HG03342 (cell line): ENCODE measurements around the gene TREM1.
"Not testable (repeated sequence)": the region's sequence is repeated elsewhere in the genome, so short reads cannot be mapped to it uniquely, and the experiment has no call there.

ENCODE experiments used
- ATAC-seq: cut with Tn5 transposase; IDR thresholded peaks from one replicate; pipeline ENCODE4 v1.9.1; 2021; ENCODE audit warnings: mild to moderate bottlenecking, moderate library complexity; ENCODE audit not compliant: unreplicated experiment

TREM1 gene

DNA sequence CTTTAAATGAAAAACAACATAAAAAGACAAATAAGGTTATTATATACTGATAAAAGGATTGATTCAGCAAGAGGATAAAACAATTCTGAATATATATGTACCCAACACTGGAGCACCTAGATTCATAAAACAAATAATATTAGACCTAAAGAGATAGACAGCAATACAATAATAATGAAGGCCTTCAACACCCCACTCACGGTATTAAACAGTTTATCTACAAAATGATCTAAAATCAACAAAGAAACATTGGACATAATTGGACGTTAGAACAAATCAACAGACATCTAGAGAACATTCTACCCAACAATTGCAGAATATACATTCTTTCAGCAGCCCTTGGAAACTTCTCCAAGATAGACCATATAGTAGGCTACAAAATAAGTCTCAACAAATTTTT, 24.1 kb downstream of the TREM1 start:
- no peak for ATAC-seq

DNA sequence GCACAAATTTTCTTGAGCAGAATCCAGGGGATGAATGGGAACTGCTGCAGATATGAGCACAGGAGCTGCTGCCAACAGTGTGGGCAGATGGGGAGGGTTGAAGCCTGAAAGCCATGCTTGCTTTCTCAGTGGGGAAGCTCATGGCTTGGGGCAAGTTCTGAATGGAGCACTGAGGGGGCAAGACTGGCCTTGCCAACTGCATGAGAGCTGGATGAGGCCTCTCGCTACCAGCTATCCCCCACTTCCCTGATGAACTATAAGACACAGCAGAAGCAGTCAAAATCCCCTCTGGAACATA, 28.3 kb downstream of the TREM1 start:
- ATAC-seq = no peak

DNA sequence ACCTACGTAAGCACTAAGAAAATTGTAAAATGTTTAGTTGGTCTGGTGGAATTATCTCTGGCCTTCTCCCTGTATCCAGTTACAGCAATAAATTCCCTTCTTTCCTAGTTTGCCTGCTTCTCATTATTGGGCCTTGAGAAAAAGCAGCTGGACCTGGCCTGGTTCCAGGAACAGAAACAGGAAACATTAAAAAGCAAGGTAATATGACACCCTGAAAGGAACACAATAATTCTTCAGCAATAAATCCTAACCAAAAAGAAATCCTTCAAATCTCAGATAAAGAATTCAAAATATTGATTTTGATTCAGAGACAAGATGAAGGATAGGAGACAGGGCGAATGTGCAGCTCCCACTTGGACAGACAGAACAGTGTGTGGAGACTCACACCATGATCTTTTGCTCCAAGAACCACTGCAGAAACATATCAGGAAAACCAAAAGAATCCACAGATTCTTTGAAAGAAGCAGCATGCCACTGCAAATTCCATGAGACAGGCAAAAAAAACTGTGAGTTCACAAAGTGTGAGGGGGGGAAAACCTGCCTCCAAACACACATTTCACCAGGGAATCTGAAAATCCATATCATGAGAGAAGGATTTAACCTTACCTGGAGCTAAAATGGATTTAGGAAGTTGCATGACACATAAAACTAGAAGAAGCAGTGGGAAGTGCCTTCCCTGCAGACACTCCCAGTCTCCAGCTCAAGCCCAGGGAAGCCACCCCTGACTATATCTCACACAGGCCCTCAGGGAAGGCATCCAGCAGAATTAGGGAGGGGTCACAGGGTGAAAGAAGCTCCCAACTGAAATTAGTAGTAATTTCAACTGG, 28.9 kb downstream of the TREM1 start:
- no peak for ATAC-seq

DNA sequence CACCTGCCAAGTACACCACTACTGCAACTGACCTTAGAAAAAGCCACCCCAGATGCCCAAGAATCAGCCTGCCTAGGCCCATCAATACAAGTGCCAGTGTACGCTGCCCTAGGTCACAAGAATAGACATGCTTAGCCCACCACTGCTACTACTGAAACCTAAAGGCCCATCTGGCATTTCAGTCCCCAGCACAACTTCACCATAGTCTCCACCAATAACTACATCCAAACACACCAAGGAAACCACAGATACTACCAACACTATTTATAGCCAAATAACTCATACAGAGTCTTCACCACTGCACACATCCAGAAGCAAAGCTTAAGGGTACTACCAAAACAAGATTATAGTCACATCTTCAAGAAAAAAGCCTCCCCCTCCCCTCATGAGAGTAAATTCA, 30.1 kb downstream of the TREM1 start:
- no peak for ATAC-seq

DNA sequence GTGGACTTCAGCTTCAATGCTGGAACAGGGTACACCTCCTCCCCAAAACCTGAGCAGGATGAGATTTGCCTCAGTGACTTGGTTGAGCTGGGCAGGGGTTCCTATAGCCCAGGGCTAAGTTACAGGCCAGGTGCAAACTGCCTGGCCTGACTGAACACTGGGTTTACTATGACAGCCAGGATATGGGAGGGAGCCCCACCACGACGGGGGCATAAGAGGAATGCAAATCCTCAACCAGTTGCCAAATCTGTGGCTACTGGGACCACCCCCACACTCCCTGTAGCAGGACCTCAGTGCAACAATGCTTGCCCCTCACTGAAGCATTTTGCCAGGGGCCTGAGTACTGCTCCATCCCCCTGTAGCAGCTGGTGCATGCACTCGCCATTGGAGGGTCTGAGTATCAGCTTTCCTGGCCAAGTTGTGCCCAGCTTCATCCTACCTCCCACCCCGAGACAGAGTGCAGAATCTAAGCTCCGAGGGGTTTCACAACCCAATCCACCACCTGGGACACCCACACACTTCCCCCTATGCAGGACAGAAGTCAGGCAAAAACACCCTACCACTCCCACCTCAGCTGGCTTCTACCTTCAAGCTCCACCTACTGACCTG, 30.7 kb downstream of the TREM1 start:
- no peak for ATAC-seq

DNA sequence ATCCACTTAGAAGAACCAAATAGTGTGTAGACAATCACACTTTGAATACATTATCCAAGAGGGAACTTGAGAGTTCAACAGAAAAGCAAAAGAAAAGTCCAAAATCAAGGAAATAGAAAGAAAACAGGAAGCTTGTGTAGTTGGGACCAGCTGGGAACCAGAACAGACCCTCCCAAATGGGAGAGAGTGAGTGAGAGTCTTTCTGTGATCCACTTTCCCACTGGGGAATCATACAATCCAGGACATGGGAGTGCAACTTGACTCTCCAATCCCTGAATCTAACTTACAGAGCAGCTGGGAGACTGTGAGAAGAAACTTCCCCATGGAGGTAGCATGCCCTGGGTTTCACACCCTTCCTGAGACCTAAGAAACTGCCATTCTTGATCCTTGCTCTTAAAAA, 31.4 kb downstream of the TREM1 start:
- ATAC-seq = no peak

DNA sequence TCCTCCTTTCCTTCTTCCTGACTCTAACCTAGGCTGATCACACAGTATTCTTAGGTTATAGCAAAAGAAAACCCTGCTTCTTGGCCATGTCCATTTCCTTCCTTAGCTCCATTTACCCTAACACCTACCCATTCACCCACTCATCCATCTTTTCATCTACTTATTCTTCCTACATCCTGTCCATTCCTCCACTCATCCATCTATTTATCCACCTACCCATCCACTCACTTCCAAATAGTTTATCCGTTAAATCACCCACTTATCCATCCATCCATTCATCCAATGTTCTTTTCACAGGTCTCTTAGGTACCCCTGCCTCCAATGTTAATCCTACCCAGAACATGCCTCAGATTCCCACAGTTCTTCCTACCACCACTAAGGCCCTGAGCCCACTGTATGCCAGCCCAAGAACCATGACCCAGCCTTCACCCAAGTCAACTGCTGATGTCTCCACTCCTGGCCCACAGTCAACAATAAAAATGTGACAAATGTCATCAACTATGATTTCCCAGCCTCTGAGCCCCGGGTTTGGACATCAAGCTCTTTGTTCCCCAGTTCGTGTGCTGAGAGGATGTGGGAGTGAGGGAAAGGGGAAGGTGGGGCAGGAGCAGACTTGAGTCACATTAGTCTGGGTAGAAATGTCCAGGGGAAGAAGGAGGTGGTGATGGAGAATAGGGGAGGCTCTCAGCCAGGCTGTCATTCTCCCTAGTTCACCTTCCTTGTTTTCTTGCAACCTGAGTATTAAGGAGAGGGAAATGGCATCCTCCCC, 33.9 kb downstream of the TREM1 start:
- ATAC-seq = no peak

DNA sequence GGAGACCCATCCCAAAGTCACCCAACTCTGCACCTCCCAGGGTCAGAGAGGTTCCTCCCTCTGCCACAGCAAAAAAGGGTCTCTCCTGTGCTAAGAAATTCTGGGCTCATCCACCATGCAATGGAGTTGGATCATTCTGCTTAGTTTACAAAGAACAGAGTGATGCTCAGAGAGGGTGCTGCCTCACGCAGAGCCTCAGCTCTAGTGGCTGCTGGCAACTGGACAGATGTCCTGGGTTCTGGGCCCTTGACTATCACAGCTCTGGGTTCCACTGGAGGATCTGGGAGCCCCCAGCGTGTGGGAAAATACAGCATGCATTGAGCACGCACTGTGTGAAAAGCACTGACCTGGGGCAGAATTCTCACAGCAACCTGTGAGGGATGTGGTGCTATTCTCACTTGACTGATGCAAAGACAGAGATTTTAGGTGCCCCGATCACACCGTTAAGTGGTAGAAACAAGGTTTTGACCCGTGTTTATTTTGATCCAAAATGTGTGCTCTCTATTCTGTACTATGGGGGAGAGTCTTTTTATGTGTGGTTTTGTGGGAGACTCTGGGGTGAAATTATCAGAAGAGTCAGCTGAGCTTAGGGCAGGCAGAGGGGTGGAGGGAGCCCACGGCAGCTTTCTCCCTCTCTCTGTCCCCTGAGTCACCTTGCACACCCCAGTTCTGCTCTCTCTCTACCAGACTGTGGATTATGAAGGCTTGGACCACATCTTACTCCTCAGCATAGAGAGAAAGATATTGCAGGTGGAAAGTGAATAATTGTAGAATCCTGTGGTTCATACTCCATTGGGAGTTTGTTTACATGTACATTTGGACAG, 38.4 kb downstream of the TREM1 start:
- ATAC-seq = no peak

DNA sequence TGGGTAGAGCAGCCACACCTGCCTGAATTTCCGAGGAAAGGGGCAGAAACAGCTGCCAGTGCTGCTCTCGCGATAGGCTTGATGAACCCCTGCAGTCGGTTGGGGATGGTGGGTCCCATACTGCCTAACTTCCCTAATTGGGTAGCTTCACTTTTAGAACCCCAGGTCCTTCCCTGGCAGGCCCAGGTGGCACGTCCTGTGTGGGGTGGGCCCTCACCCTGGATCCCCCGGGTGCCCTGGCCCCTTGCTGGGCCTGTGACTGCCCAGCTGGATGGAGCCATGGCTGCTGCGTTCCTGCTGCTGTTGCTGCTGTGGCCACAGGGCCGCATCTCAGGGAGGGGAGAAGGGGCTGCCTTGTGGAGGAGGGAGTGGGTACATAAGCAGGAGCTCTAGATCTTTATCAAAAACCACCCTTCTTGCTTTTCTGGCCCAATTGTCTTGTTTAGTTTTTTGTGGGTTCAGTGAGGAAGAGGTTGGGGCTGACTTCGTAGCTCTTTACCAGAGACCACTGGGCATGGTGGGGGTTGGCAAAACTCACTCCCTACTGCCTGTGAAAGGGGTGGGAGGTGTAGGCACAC, 39.1 kb downstream of the TREM1 start:
- no peak for ATAC-seq

DNA sequence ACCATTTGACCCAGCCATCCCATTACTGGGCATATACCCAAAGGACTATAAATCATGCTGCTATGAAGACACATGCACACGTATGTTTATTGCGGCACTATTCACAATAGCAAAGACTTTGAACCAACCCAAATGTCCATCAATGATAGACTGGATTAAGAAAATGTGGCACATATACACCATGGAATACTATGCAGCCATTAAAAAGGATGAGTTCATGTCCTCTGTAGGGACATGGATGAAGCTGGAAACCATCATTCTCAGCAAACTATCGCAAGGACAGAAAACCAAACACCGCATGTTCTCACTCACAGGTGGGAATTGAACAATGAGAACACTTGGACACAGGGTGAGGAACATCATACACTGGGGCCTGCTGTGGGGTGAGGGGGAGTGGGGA, 40.0 kb downstream of the TREM1 start:
- not testable (repeated sequence) for ATAC-seq

DNA sequence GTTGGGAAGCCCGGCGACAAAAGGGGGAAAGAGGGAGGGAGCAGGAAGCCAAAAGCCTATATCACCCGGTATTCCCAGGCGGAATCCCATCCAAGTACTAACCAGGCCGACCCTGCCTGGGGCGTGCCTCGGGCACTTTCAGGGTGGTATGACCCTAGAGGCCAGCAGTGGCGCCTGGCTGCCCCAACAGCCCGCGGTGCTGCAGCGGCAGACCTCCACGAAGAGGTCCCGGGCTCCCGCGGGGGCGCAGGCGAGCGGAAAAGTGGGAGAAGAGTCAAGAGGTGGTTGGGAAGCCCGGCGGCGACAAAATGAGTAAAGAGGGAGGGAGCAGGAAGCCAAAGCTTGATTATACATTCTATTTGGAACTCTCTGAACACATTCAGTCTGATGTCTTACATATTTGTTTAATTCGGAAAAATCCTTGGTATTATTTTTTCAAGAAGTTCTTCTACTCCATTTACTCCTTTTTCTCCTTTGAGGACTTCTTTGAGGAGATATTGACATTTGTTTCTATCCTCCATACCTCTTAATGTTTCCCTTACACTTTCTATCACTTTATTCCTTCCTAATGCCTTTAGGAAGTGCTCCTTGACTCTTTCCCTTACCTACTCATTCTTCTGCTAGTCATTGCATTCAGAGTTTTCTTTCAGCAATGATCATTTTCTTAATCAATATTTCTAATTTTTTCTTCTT, 46.9 kb downstream of the TREM1 start:
- no peak for ATAC-seq

DNA sequence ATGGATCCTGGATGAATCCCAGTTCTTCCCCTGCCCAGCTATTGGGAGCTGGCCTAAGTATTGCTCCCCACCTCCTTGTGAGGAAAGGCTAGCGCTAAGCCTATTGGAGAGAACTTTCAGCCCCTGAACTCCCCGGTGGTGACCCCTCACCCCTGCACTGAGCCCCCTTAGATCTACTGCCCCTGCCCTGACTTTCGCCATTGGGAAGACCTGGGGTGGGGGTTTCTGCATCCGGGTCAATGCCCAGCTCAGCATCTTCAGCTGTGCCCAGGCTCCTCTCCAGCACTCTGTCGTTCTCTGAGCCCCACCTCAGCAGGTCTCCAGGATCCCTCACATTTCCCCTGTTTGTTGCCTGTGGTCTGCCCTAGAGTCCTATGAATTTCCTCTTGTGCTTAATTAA, 49.4 kb downstream of the TREM1 start:
- ATAC-seq = no peak

DNA sequence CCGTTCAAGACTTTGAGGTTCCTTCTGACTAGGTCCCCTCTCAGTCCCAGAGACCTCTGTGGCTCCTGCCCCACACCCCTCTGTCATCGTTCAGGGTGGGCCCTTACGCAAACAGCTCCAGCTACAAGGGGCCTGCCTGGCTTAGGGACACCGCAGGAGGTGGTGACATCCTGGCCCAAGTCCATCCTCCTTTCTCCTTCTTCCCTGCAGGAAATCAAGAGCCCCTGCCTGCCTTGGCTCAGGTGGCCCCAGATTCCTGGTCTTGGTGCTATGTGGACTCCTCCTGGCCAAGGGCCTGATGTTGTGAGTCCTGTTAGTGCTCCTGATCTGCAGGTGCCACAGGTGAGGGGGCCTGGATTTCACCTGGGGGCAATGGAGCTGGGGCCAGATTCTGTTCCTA, 50.2 kb downstream of the TREM1 start:
- no peak for ATAC-seq

DNA sequence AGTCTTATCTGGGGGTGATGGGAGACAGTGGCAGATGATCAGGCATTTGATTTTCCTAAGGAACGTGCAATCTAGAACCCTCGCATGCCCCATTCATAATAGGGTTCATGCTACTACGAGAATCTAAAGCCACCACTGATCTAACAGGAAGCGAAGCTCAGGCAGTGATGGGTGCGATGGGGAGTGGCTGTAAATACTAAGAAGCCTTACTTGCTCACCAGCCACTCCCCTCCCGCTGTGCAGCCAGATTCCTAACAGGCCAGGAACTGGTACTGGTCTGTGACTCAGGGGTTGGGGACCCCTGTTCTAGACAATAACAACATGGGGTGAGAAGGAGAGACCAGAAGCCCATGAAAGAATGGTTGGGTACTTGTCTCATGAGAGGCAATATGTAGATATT, 53.8 kb downstream of the TREM1 start:
- no peak for ATAC-seq

DNA sequence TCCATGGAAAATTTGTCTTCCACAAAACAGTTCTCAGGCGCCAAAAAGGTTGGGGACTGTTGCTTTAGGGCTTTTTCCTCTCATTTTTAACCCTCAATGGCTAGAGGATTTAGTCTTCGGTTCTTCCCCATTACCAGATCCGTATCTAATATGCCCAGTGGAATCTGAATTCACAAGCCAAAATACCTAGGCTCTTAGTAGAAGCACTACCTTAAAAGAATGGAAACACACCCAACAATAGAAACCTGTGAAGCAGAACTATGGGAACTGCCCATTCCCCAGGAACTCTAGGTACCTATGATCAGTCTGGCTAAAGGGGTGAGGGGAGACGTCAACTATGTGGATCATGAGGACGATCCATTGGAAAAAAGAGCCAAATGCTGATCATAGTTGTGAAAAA, 55.2 kb downstream of the TREM1 start:
- no peak for ATAC-seq

DNA sequence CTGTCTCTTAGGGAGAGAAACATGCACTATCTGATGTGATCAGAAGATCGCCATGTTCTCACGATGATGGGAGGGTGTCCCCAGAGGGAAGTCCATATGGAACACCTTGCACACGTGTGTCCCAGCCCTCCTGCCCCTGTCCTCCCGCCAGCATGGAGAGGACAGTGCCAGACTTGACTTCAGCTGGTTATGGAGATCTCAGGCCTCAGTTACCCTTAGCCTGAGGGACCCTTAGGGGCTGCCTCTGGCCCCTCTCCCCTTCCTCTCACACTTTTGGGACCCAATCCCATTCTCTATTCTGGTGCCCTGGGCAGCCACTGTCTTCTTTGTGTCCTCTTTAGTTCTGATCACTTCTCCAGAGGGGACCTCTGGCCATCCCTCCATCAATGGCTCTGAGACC, 56.8 kb downstream of the TREM1 start:
- ATAC-seq = no peak

DNA sequence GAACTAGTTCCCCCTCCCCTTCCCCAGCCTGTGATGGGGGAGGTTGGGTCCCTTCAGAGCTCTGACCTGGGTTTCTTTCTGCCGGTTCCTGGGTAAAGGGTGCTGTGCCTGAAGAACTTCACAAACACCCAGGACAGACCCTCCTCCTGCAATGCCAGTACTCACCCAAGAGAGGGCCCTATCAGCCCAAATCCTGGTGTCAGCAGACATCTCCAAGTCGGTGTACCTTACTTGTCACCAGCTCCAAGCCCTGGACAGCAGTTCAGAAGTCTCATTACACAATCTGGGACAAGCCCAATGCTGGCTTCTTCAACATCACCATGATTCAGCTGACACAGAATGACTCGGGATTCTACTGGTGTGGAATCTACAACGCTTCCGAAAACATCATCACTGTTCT, 57.9 kb downstream of the TREM1 start:
- no peak for ATAC-seq

DNA sequence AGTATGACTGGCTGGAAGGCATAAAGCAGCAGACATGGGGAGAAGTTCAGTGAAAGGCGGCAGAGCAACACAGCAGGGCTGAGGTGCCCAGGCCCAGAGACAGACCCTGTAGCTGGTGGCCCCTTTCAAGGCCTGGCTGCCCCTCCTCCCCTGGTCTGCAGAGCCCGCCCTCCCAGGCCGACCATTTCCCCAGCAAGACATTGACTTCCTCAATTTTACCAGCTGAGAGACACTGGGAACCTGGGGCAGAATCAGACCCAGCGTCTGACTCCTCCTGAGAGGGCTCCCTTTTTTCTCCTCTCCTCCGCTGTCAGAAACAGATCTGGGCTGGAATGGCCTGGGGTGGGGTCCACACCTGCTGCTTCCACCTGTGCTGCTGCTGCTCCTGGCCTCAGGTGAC, 58.4 kb downstream of the TREM1 start, which contains the start of gene TREML4:
TSS of gene TREML4 (plus strand) at position 254 of the 400 bp plus-strand sequence. CDS start at position 333, 79 bp downstream.
- no peak for ATAC-seq

DNA sequence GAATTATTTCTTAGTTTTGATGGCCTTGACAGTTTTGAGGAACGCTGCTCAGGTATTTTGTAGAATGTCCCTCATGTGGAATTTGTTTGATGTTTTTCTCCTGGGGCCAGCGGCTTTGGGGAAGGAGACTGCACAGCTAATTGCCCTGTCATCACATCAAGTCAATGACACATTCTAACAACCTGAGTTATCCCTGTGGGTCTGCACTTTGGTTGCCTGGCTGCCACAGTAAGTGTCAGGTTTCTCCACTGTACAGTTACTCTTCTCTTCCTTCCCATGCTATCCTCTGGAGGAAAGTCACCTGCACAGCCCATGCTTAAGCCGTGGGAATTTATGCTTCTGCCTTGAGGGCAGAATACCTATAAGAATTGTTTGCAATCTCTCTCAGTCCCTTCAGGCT, 59.7 kb downstream of the TREM1 start:
- no peak for ATAC-seq

DNA sequence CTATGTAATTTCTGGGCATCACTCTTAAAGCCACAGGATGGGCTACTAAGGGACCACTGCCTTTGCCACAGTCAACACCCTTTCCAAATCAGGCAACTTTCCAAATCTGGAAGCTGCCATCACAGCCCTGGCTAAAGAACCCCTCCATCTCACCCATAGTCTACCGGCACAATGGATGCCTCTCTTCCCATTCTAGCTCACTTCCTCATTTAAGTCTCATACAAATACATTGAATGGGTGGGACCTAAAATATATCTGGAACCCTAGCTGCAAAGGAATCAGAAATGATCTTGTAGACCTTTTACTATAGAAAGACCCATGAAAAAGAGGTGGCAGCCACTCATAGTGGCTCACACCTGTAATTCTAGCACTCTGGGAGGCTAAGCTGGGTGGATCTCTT, 61.7 kb downstream of the TREM1 start:
- no peak for ATAC-seq
